HepG2 (cell line): ENCODE data around the gene PLPP3. TPM values are rescaled to one million over a fixed set of nuclear protein-coding genes. Genes with fewer than 3 reads are reported as not detected.

ENCODE experiments used
- ATAC-seq: fragments of 200-7000 bp; cut with Tn5 transposase; 3 replicates; pipeline ENCODE4 v1.9.1; 2020; ENCODE audit warnings: mild to moderate bottlenecking, moderate library complexity
- BruUV-seq: library from RNA; stranded (reverse); fragments of 400-500 nt; replicated peaks from 2 replicates; lab custom pipeline; 2021; lab: Mats Ljungman, UMichigan
- CTCF ChIA-PET: fragments of 300-600 bp; formaldehyde crosslinking; extraction: SDS; loops from one replicate; lab custom pipeline; 2021; ENCODE audit warnings: low total read pairs, inconsistent platforms, low intra/inter-chr PET ratio; lab: Yijun Ruan, JAX
- POLR2A ChIA-PET: fragments of 350-600 bp; sonication (Branson Sonifier 250); formaldehyde crosslinking; loops from one replicate; lab custom pipeline; 2020; ENCODE audit warnings: antibody characterized with exemption, inconsistent platforms; lab: Yijun Ruan, JAX
- DNase-seq: peaks from one replicate; pipeline ENCODE4 v3.0.0-alpha.2; 2015; ENCODE audit warnings: low spot score
- FAIRE-seq: peaks from 3 replicates; lab custom pipeline; 2011; peaks lifted over from hg19 to GRCh38; lab: Jason Lieb, UNC
- H2AFZ ChIP-seq: one replicate; pipeline ENCODE4 v1.6.1; 2011; ENCODE audit warnings: low read length, inconsistent platforms
- H3K27ac ChIP-seq: fragments of 300-600 bp; 3 replicates; pipeline ENCODE4 v1.8.0; 2011; ENCODE audit warnings: mixed run types, mild to moderate bottlenecking, mixed read lengths, low read length, inconsistent platforms; ENCODE audit not compliant: insufficient read depth; ENCODE audit errors: extremely low read length
- H3K27me3 ChIP-seq, 2 experiments: fragments of 200-600 bp in 1 of 2; 2 replicates in 1 of 2; 3 replicates in 1 of 2; pipeline versions ENCODE4 v1.6.0 to v1.8.0; 2011; ENCODE audit warnings: low read length in 2 of 2, mild to moderate bottlenecking in 2 of 2, moderate library complexity in 2 of 2, inconsistent platforms in 1 of 2; ENCODE audit not compliant: insufficient read depth in 2 of 2, control insufficient read depth in 1 of 2
- H3K36me3 ChIP-seq, 2 experiments: fragments of 200-600 bp in 1 of 2; replicated peaks in 1 of 2; 2 replicates in 1 of 2; 3 replicates in 1 of 2; pipeline versions ENCODE4 v1.5.1 to v1.8.0; 2011; ENCODE audit warnings: low read length in 2 of 2, inconsistent platforms in 1 of 2; ENCODE audit not compliant: insufficient read depth in 2 of 2, control insufficient read depth in 1 of 2
- H3K4me1 ChIP-seq: 2 replicates; pipeline ENCODE4 v1.5.1; 2012; ENCODE audit warnings: low read length, inconsistent platforms; ENCODE audit not compliant: insufficient read depth
- H3K4me2 ChIP-seq: 2 replicates; pipeline ENCODE4 v1.6.0; 2011; ENCODE audit warnings: low read depth, low read length, inconsistent platforms
- H3K4me3 ChIP-seq, 3 experiments: fragments of 200-600 bp in 1 of 3; sonication (generic), shearing (Covaris generic) in 1 of 3; replicated peaks in 1 of 3; 2 replicates each; pipeline ENCODE4 v1.5.1; 2011 to 2016; ENCODE audit warnings: low read length in 3 of 3, inconsistent platforms in 2 of 3, low read depth in 2 of 3, mild to moderate bottlenecking in 2 of 3, control low read depth in 1 of 3, mixed read lengths in 1 of 3; ENCODE audit not compliant: insufficient read depth in 1 of 3
- H3K79me2 ChIP-seq: one replicate; pipeline ENCODE4 v1.6.1; 2011; ENCODE audit warnings: low read length, inconsistent platforms; ENCODE audit not compliant: insufficient read depth
- H3K9ac ChIP-seq: 2 replicates; pipeline ENCODE4 v1.6.0; 2011; ENCODE audit warnings: mild to moderate bottlenecking, low read depth, low read length, inconsistent platforms; ENCODE audit not compliant: insufficient read depth
- H3K9me3 ChIP-seq: 2 replicates; pipeline ENCODE4 v1.5.1; 2012; ENCODE audit warnings: mild to moderate bottlenecking, low read length
- H4K20me1 ChIP-seq: 2 replicates; pipeline ENCODE4 v1.6.0; 2011; ENCODE audit warnings: inconsistent platforms, mild to moderate bottlenecking, low read length, moderate library complexity; ENCODE audit not compliant: insufficient read depth
- ATF7 ChIP-seq, 2 experiments: fragments of 450-650 bp in 1 of 2; sonication (generic) in 1 of 2; formaldehyde crosslinking in 1 of 2; IDR thresholded peaks; 2 replicates each; pipeline versions ENCODE4 v1.4.0 to v1.6.1; 2016 to 2020; ENCODE audit warnings: antibody characterized with exemption in 1 of 2, mild to moderate bottlenecking in 1 of 2, missing genetic modification reagents in 1 of 2
- BCL6 ChIP-seq: IDR thresholded peaks from 2 replicates; pipeline ENCODE4 v1.6.1; 2016; ENCODE audit warnings: missing genetic modification reagents, missing compliant biosample characterization
- CEBPB ChIP-seq: IDR thresholded peaks from 2 replicates; pipeline ENCODE4 v1.6.1; 2011; ENCODE audit warnings: low read depth, low read length, improper control_type of control experiment, borderline replicate concordance
- ETV6 ChIP-seq: sonication (generic); formaldehyde crosslinking; conservative IDR thresholded peaks from 2 replicates; pipeline ENCODE4 v1.4.0; 2020; ENCODE audit warnings: missing genetic modification reagents
- ISL2 ChIP-seq: sonication (generic); formaldehyde crosslinking; IDR thresholded peaks from 2 replicates; pipeline ENCODE4 v1.5.0; 2020; ENCODE audit warnings: missing genetic modification reagents
- RFX5 ChIP-seq: IDR thresholded peaks from 2 replicates; pipeline ENCODE4 v1.6.1; 2011; ENCODE audit warnings: low read depth, low read length, improper control_type of control experiment
- SSRP1 ChIP-seq: IDR thresholded peaks from 2 replicates; pipeline ENCODE4 v1.6.1; 2016; ENCODE audit warnings: control low read depth
- ZNF3 ChIP-seq: IDR thresholded peaks from 2 replicates; pipeline ENCODE4 v1.7.0; 2017; ENCODE audit warnings: inconsistent platforms
- ZNF589 ChIP-seq: sonication (generic); formaldehyde crosslinking; conservative IDR thresholded peaks from 2 replicates; pipeline ENCODE4 v1.8.0; 2022; ENCODE audit warnings: mild to moderate bottlenecking, moderate library complexity, missing genetic modification reagents
- ZNF660 ChIP-seq: sonication (generic); formaldehyde crosslinking; IDR thresholded peaks from 2 replicates; pipeline ENCODE4 v1.5.1; 2020; ENCODE audit warnings: mild to moderate bottlenecking, low read depth, missing genetic modification reagents, borderline replicate concordance
- ZNF7 ChIP-seq: IDR thresholded peaks from 2 replicates; pipeline ENCODE4 v1.6.1; 2016; ENCODE audit warnings: missing biosample characterization, missing genetic modification reagents
- WGBS: methylation state at CpG from one replicate; pipeline ENCODE4 v1.1.6; 2017; ENCODE audit warnings: low lambda C conversion rate; 5-methylcytosine and 5-hydroxymethylcytosine counted together
- in situ Hi-C: cut with HindIII; loops from 2 replicates; pipeline ENCODE4 v1.10.0; 2017; ENCODE audit warnings: low pct_unique_long_range_greater_than_20kb; ENCODE audit not compliant: extremely low pct_ligation_motif_present
- intact Hi-C: fragments of 100-400 bp; cut with micrococcal nuclease; formaldehyde crosslinking; loops from one replicate; pipeline ENCODE4 v1.10.0; 2022; ENCODE audit not compliant: unreplicated experiment
- polyA plus RNA-seq, 8 experiments: library from polyadenylated mRNA; depleted of rRNA in 3 of 8; stranded (reverse) in 7 of 8; unstranded in 1 of 8; fragments of >200 nt; fragmentation: Illumina TruSeq in 4 of 8; extraction: Trizol in 4 of 8; gene quantifications; 2 replicates each; pipeline versions ENCODE4 v1.2.1 to v1.2.3, GENCODE V29; 2011 to 2016; ENCODE audit warnings: low read depth in 4 of 8, missing spikeins in 1 of 8, mixed read lengths in 1 of 8; ENCODE audit not compliant: insufficient read depth in 1 of 8
- total RNA-seq, 5 experiments: library from RNA; depleted of rRNA; stranded (reverse); fragments of >200 nt; fragmentation: Illumina TruSeq; extraction: Trizol; gene quantifications; 2 replicates each; pipeline ENCODE4 v1.2.3, GENCODE V29; 2016; ENCODE audit warnings: low read depth in 1 of 5

Gene PLPP3
- total and polyA plus RNA-seq, 2 of the 13 experiments (the other 11 are each of a cell fraction or from before 2014, with no cell fraction given): 49.7 to 65.8 TPM

GRCh38 chr1:56626546-56626945 is 47.2 kb upstream of the PLPP3 start:
- intact Hi-C loops: no loop called here
- Histone ChIP-seq H2AFZ (no peak overlapping the region), H3K4me1 (peaks cover 10% of the 10 kb centered on the region), H3K4me3 (no peak overlapping the region), H3K79me2 (no peaks in the 10 kb centered on the region), H3K4me2 (no peak overlapping the region), H3K9ac (no peak overlapping the region), H3K27me3 (no peaks in the 10 kb centered on the region), H3K36me3 (no peaks in the 10 kb centered on the region), H3K27ac (no peak overlapping the region), H4K20me1 (no peaks in the 10 kb centered on the region), H3K9me3 (no peaks in the 10 kb centered on the region)
- TF ChIP-seq ZNF7 (CRISPR knock-in tag): no peak
- no peak for TF ChIP-seq SSRP1 (CRISPR knock-in tag)
- TF ChIP-seq ZNF589 (CRISPR knock-in tag): no peak
- TF ChIP-seq RFX5: no peak
- TF ChIP-seq ZNF3 (CRISPR knock-in tag): no peak
- no peak for TF ChIP-seq ISL2 (CRISPR knock-in tag)
- TF ChIP-seq BCL6 (CRISPR knock-in tag): no peak
- TF ChIP-seq ETV6 (CRISPR knock-in tag): no peak
- no peak for TF ChIP-seq ATF7 (IDR thresholded peaks at IDR 0.05)
- no peak for TF ChIP-seq ATF7 (CRISPR knock-in tag; IDR thresholded peaks at IDR 0.05)
- DNase-seq (no peak), ATAC-seq (no peak), FAIRE-seq (no peak)
- ChIA-PET CTCF (no interaction called here), POLR2A (interaction anchor here (1.4 kb wide), 1 partner anchor 62 kb away, joined by 6 read pairs; no protein-coding TSS in a partner anchor)
- in situ Hi-C loops: no loop called here
- no TSS peak for BruUV-seq

GRCh38 chr1:56625819-56626440 is 46.6 kb upstream of the PLPP3 start:
- CTCF ChIA-PET: interaction anchor here (0.6 kb wide), 1 partner anchor 38 kb away, joined by 3 read pairs; no protein-coding TSS in a partner anchor
- Histone ChIP-seq H3K9ac (no peak overlapping the region), H4K20me1 (no peaks in the 10 kb centered on the region), H2AFZ (no peak overlapping the region), H3K36me3 (no peaks in the 10 kb centered on the region), H3K4me3 (no peak overlapping the region), H3K79me2 (no peaks in the 10 kb centered on the region), H3K27me3 (no peaks in the 10 kb centered on the region), H3K9me3 (no peaks in the 10 kb centered on the region), H3K4me1 (peaks cover 10% of the 10 kb centered on the region), H3K4me2 (no peak overlapping the region), H3K27ac (no peak overlapping the region)
- FAIRE-seq (no peak), DNase-seq (no peak), ATAC-seq (no peak)
- in situ Hi-C loops: no loop called here
- BruUV-seq: no TSS peak
- 36% methylated on average over 5 of the region's 5 CpGs for WGBS
- POLR2A ChIA-PET: no interaction called here
- TF ChIP-seq ZNF660 (CRISPR knock-in tag): no peak
- TF ChIP-seq CEBPB: peak; percentile 21; the same call in 1 of the 2 replicates
- intact Hi-C loops: no loop called here
